Neural cell (in vitro differentiated cells): ENCODE data around the gene PHLPP1. TPM values are rescaled to one million over a fixed set of nuclear protein-coding genes. Genes with fewer than 3 reads are reported as not detected.

Source experiments
- H2AFZ ChIP-seq: fragments of 200-600, 300-800 bp; sonication (generic), shearing (Covaris generic); 2 replicates; pipeline ENCODE4 v1.6.0; 2014; ENCODE audit warnings: low read depth, mild to moderate bottlenecking, antibody characterized with exemption, low read length, moderate library complexity
- H3F3A ChIP-seq: fragments of 200-600 bp; shearing (Covaris generic); 2 replicates; pipeline ENCODE4 v1.6.1; 2016; ENCODE audit warnings: mild to moderate bottlenecking, moderate library complexity, mixed read lengths, antibody characterized with exemption, low read length; ENCODE audit not compliant: insufficient read depth, poor library complexity, severe bottlenecking
- H3K27ac ChIP-seq: fragments of 200-600, 300-800 bp; sonication (generic), shearing (Covaris generic); 2 replicates; pipeline ENCODE4 v1.5.1; 2014; ENCODE audit warnings: mild to moderate bottlenecking, low read length, moderate library complexity
- H3K27me3 ChIP-seq: fragments of 300-800, 200-600 bp; sonication (generic), shearing (Covaris generic); 2 replicates; pipeline ENCODE4 v1.6.0; 2014; ENCODE audit warnings: mild to moderate bottlenecking, low read depth, low read length, moderate library complexity; ENCODE audit not compliant: insufficient read depth
- H3K36me3 ChIP-seq: fragments of 300-800, 200-600 bp; sonication (generic), shearing (Covaris generic); 2 replicates; pipeline ENCODE4 v1.5.1; 2014; ENCODE audit warnings: mild to moderate bottlenecking, antibody characterized with exemption, low read length, moderate library complexity; ENCODE audit not compliant: insufficient read depth
- H3K4me2 ChIP-seq: fragments of 300-800, 200-600 bp; sonication (generic), shearing (Covaris generic); 2 replicates; pipeline ENCODE4 v1.6.0; 2014; ENCODE audit warnings: mild to moderate bottlenecking, low read length
- H3K4me3 ChIP-seq: fragments of 300-800, 200-600 bp; sonication (generic), shearing (Covaris generic); 2 replicates; pipeline ENCODE4 v1.5.1; 2014; ENCODE audit warnings: mild to moderate bottlenecking, low read length, moderate library complexity
- H3K79me2 ChIP-seq: fragments of 200-600 bp; shearing (Covaris generic); replicated peaks from 2 replicates; pipeline ENCODE4 v1.6.0; 2014; ENCODE audit warnings: mild to moderate bottlenecking, low read length, moderate library complexity; ENCODE audit not compliant: insufficient read depth
- H3K9ac ChIP-seq: fragments of 300-800, 200-600 bp; sonication (generic), shearing (Covaris generic); 2 replicates; pipeline ENCODE4 v1.6.1; 2016; ENCODE audit warnings: mild to moderate bottlenecking, low read length, mixed read lengths
- H3K9me2 ChIP-seq: fragments of 200-600 bp; shearing (Covaris generic); 2 replicates; pipeline ENCODE4 v1.6.1; 2016; ENCODE audit warnings: mild to moderate bottlenecking, low read length, mixed read lengths; ENCODE audit not compliant: insufficient read depth
- H3K9me3 ChIP-seq: fragments of 200-600, 300-800 bp; sonication (generic), shearing (Covaris generic); 2 replicates; pipeline ENCODE4 v1.6.1; 2016; ENCODE audit warnings: mild to moderate bottlenecking, mixed run types, low read length, moderate library complexity, mixed read lengths
- H4K20me1 ChIP-seq: fragments of 200-600 bp; shearing (Covaris generic); 2 replicates; pipeline ENCODE4 v1.6.1; 2016; ENCODE audit warnings: mild to moderate bottlenecking, mixed run types; ENCODE audit not compliant: insufficient read depth
- CTCF ChIP-seq: fragments of 450-650 bp; IDR thresholded peaks from 2 replicates; pipeline ENCODE4 v1.5.1; 2014; ENCODE audit warnings: antibody characterized with exemption, mild to moderate bottlenecking, moderate library complexity; ENCODE audit not compliant: poor library complexity, severe bottlenecking
- EP300 ChIP-seq: fragments of 450-650 bp; conservative IDR thresholded peaks from 2 replicates; pipeline ENCODE4 v1.6.1; 2014; ENCODE audit warnings: antibody characterized with exemption, mild to moderate bottlenecking, moderate library complexity; ENCODE audit not compliant: poor library complexity, severe bottlenecking
- EZH2 ChIP-seq: fragments of 200-600, 300-800 bp; shearing (Covaris generic), sonication (generic); IDR thresholded peaks from 2 replicates; pipeline ENCODE4 v1.6.1; 2014; ENCODE audit warnings: antibody characterized with exemption, low read length, borderline replicate concordance, mild to moderate bottlenecking; ENCODE audit not compliant: insufficient read depth, poor library complexity, severe bottlenecking
- MXI1 ChIP-seq: fragments of 450-650 bp; conservative IDR thresholded peaks from 2 replicates; pipeline ENCODE4 v1.6.1; 2014; ENCODE audit warnings: antibody characterized with exemption, mild to moderate bottlenecking; ENCODE audit not compliant: poor library complexity, severe bottlenecking
- POLR2AphosphoS5 ChIP-seq: IDR thresholded peaks from 2 replicates; pipeline ENCODE4 v1.6.1; 2012
- RAD21 ChIP-seq: fragments of 450-650 bp; conservative IDR thresholded peaks from 2 replicates; pipeline ENCODE4 v1.6.1; 2014; ENCODE audit warnings: antibody characterized with exemption, mild to moderate bottlenecking, moderate library complexity
- SMC3 ChIP-seq: fragments of 450-650 bp; conservative IDR thresholded peaks from 2 replicates; pipeline ENCODE4 v1.6.1; 2014; ENCODE audit warnings: antibody characterized with exemption, mild to moderate bottlenecking, moderate library complexity; ENCODE audit not compliant: poor library complexity
- TAF1 ChIP-seq: IDR thresholded peaks from 2 replicates; pipeline ENCODE4 v1.6.1; 2012; ENCODE audit warnings: low read depth
- polyA plus RNA-seq: library from polyadenylated mRNA; depleted of rRNA; stranded (reverse); fragments of >200 nt; gene quantifications from 2 replicates; pipeline ENCODE4 v1.2.3, GENCODE V29; 2014
- TF ChIP-seq, protein P1 (sequence below): IDR thresholded peaks from 2 replicates; pipeline ENCODE4 v1.6.1; 2012; ENCODE audit warnings: borderline replicate concordance

PHLPP1 gene
- polyA plus RNA-seq, 1 donor from 2014 or later: 4.5 TPM

DNA sequence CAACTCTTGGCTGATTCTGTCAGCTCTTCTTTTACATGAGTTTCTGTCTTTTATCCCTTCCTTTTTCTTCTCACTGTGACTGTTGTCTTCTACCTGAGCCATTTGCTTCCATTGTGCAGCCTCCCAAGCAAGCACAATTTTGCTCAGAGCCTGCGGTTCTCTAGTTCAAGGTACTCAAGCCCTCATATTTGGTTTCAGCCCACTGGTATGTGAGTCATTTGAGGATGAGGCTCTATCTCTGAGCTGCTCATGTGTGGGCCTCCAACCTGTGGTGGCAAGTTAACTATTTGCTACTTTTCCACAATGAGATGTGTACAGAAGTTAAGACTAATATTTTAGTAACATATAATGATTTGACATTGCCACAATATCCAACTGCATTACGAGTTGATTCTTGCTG, 183.0 kb downstream of the PHLPP1 start:
- no peaks in the 10 kb centered on the region for H3F3A ChIP-seq
- no peaks in the 10 kb centered on the region for H3K9me2 ChIP-seq
- no peak overlapping the region for H3K27ac ChIP-seq

DNA sequence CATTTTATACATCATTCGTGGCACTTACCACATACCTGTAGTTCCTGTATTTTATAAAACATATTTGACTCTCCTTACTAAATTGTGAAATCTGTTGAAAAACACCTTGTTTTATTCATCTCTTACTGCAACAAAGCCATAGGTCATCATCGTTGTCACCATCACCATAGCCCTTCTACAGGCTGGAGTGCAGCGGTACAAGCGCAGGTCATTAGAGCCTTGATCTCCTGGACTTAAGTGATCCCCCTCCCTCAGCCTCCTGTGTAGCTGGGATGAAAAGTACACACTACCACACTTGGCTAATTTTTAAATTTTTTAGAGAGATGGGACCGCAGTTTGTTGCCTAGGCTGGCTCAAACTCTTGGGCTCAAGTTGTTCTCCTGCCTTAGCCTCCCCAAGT, 184.2 kb downstream of the PHLPP1 start:
- Histone ChIP-seq H4K20me1 (no peaks in the 10 kb centered on the region), H2AFZ (no peak overlapping the region), H3K4me2 (no peak overlapping the region), H3K27ac (no peak overlapping the region), H3K9me2 (no peaks in the 10 kb centered on the region), H3K36me3 (no peaks in the 10 kb centered on the region), H3K79me2 (no peaks in the 10 kb centered on the region), H3K27me3 (no peaks in the 10 kb centered on the region), H3K9ac (no peak overlapping the region), H3K9me3 (no peaks in the 10 kb centered on the region), H3F3A (no peaks in the 10 kb centered on the region), H3K4me3 (no peak overlapping the region)
- TF ChIP-seq MXI1 (no peak), EZH2 (no peak), EP300 (no peak), TAF1 (no peak), POLR2AphosphoS5 (no peak), SMC3 (no peak), RAD21 (no peak), CTCF (no peak)
- TF ChIP-seq, protein P1, sequence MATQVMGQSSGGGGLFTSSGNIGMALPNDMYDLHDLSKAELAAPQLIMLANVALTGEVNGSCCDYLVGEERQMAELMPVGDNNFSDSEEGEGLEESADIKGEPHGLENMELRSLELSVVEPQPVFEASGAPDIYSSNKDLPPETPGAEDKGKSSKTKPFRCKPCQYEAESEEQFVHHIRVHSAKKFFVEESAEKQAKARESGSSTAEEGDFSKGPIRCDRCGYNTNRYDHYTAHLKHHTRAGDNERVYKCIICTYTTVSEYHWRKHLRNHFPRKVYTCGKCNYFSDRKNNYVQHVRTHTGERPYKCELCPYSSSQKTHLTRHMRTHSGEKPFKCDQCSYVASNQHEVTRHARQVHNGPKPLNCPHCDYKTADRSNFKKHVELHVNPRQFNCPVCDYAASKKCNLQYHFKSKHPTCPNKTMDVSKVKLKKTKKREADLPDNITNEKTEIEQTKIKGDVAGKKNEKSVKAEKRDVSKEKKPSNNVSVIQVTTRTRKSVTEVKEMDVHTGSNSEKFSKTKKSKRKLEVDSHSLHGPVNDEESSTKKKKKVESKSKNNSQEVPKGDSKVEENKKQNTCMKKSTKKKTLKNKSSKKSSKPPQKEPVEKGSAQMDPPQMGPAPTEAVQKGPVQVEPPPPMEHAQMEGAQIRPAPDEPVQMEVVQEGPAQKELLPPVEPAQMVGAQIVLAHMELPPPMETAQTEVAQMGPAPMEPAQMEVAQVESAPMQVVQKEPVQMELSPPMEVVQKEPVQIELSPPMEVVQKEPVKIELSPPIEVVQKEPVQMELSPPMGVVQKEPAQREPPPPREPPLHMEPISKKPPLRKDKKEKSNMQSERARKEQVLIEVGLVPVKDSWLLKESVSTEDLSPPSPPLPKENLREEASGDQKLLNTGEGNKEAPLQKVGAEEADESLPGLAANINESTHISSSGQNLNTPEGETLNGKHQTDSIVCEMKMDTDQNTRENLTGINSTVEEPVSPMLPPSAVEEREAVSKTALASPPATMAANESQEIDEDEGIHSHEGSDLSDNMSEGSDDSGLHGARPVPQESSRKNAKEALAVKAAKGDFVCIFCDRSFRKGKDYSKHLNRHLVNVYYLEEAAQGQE: no peak

More for the DNA sequence above, 183.0 kb downstream of the PHLPP1 start:
- H3K79me2 ChIP-seq: no peaks in the 10 kb centered on the region
- no peak for TF ChIP-seq MXI1
- TF ChIP-seq SMC3: no peak
- no peak for TF ChIP-seq RAD21
- TF ChIP-seq, protein P1: no peak
- TF ChIP-seq EP300: no peak
- no peak for TF ChIP-seq POLR2AphosphoS5
- TF ChIP-seq EZH2: no peak
- no peak for TF ChIP-seq TAF1
- no peak for TF ChIP-seq CTCF
- no peak overlapping the region for H2AFZ ChIP-seq
- no peaks in the 10 kb centered on the region for H4K20me1 ChIP-seq
- no peaks in the 10 kb centered on the region for H3K9me3 ChIP-seq
- no peaks in the 10 kb centered on the region for H3K27me3 ChIP-seq
- H3K4me2 ChIP-seq: no peak overlapping the region
- H3K4me3 ChIP-seq: no peak overlapping the region
- H3K9ac ChIP-seq: no peak overlapping the region
- no peaks in the 10 kb centered on the region for H3K36me3 ChIP-seq
